Esophagus squamous epithelium (tissue), 4 donors: Measurements from ENCODE around the gene PALD1.

ENCODE experiments used
- POLR2A ChIP-seq, 4 donors: fragments of 450-650 bp; IDR thresholded peaks; one replicate each; pipeline ENCODE4 v1.6.1; 2017; ENCODE audit warnings: antibody characterized with exemption in 4 of 4, mild to moderate bottlenecking in 4 of 4, moderate library complexity in 3 of 4
- TF ChIP-seq, protein P1 (sequence below), 6 experiments: fragments of 450-650 bp in 4 of 6; fragments of 200-600 bp in 2 of 6; sonication (generic) in 2 of 6; IDR thresholded peaks; one replicate each; pipeline ENCODE4 v1.5.1; 2016 to 2019; ENCODE audit warnings: antibody characterized with exemption in 6 of 6, mild to moderate bottlenecking in 4 of 6, moderate library complexity in 4 of 6

DNA sequence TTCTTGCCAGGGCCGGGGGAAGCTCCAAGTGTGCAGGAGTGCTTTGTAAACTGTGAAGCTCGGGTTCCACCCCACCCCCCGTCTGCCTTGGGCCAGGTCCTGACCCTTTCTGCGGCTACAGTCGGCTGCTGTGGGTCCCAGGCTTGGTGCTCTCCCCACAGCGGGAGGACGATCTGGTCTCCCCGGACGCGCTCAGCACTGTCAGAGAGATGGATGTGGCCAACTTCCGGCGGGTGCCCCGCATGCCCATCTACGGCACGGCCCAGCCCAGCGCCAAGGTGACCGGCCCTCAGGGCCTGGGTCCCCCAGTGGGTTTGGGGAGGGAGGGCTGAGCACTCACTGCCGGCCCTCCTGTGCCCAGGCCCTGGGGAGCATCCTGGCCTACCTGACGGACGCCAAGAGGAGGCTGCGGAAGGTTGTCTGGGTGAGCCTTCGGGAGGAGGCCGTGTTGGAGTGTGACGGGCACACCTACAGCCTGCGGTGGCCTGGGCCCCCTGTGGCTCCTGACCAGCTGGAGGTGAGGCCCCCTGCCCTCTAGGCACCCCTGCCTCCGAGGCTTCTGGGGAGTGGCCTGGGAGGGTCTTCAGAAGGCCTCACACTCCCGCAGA, 60.3 kb downstream of the PALD1 start:
- no peak for TF ChIP-seq POLR2A (IDR thresholded peaks at IDR 0.05)
- TF ChIP-seq, protein P1, sequence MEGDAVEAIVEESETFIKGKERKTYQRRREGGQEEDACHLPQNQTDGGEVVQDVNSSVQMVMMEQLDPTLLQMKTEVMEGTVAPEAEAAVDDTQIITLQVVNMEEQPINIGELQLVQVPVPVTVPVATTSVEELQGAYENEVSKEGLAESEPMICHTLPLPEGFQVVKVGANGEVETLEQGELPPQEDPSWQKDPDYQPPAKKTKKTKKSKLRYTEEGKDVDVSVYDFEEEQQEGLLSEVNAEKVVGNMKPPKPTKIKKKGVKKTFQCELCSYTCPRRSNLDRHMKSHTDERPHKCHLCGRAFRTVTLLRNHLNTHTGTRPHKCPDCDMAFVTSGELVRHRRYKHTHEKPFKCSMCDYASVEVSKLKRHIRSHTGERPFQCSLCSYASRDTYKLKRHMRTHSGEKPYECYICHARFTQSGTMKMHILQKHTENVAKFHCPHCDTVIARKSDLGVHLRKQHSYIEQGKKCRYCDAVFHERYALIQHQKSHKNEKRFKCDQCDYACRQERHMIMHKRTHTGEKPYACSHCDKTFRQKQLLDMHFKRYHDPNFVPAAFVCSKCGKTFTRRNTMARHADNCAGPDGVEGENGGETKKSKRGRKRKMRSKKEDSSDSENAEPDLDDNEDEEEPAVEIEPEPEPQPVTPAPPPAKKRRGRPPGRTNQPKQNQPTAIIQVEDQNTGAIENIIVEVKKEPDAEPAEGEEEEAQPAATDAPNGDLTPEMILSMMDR (IDR thresholded peaks at IDR 0.05) = no peak
